ENCODE data around the gene ATG16L1.

The ATG16L1 gene

GRCh38 chr2:233227346-233227978 is 24.0 kb upstream of the ATG16L1 start:
- DNase-seq: no peak

- DNase-seq: no peak
Observed at GRCh38 chr2:233228376-233228775, 23.1 kb upstream of the ATG16L1 start.

GRCh38 chr2:233233618-233234230 is 17.7 kb upstream of the ATG16L1 start:
- DNase-seq: no peak

- DNase-seq: no peak
Observed at GRCh38 chr2:233234264-233234663, 17.2 kb upstream of the ATG16L1 start.

GRCh38 chr2:233234996-233235395 is 16.5 kb upstream of the ATG16L1 start:
- no peak for DNase-seq

GRCh38 chr2:233235977-233236376 is 15.5 kb upstream of the ATG16L1 start:
- no peak for DNase-seq

GRCh38 chr2:233236820-233237589 is 14.5 kb upstream of the ATG16L1 start:
- DNase-seq: no peak

GRCh38 chr2:233240897-233241296 is 10.6 kb upstream of the ATG16L1 start:
- DNase-seq: no peak

GRCh38 chr2:233241803-233242202 is 9.7 kb upstream of the ATG16L1 start:
- DNase-seq: no peak

GRCh38 chr2:233242231-233242927 is 9.1 kb upstream of the ATG16L1 start:
- no peak for DNase-seq

GRCh38 chr2:233243348-233243747 is 8.1 kb upstream of the ATG16L1 start:
- no peak for DNase-seq

GRCh38 chr2:233244818-233245217 is 6.7 kb upstream of the ATG16L1 start:
- DNase-seq: no peak

GRCh38 chr2:233245406-233245805 is 6.1 kb upstream of the ATG16L1 start:
- DNase-seq: no peak

GRCh38 chr2:233247116-233247515 is 4.4 kb upstream of the ATG16L1 start:
- DNase-seq: no peak

GRCh38 chr2:233247744-233248143 is 3.7 kb upstream of the ATG16L1 start:
- no peak for DNase-seq

- DNase-seq: no peak
Observed at GRCh38 chr2:233248999-233249398, 2.5 kb upstream of the ATG16L1 start.

- DNase-seq: no peak
Observed at GRCh38 chr2:233250568-233250967, 905 bp upstream of the ATG16L1 start.

- DNase-seq: no peak
Observed at GRCh38 chr2:233250985-233251305, 528 bp upstream of the ATG16L1 start.

GRCh38 chr2:233252227-233252626 is 754 bp downstream of the ATG16L1 start:
- DNase-seq: no peak

GRCh38 chr2:233255151-233255550 is 3.7 kb downstream of the ATG16L1 start:
- no peak for DNase-seq

- DNase-seq: no peak
Observed at GRCh38 chr2:233256048-233256447, 4.6 kb downstream of the ATG16L1 start.

- no peak for DNase-seq
Observed at GRCh38 chr2:233258211-233258610, 6.7 kb downstream of the ATG16L1 start.

- no peak for DNase-seq
Observed at GRCh38 chr2:233259730-233260129, 8.3 kb downstream of the ATG16L1 start.

GRCh38 chr2:233260661-233261060 is 9.2 kb downstream of the ATG16L1 start:
- DNase-seq: no peak

All from NCI-H1930 (cell line).